Vagina (tissue), 2 donors: ENCODE data around the gene TMTC2.

ENCODE experiments used
- POLR2A ChIP-seq, 2 donors: fragments of 450-650 bp; IDR thresholded peaks; one replicate each; pipeline ENCODE4 v1.6.1; 2017; ENCODE audit warnings: antibody characterized with exemption in 2 of 2, mild to moderate bottlenecking in 2 of 2, moderate library complexity in 2 of 2
- POLR2AphosphoS5 ChIP-seq, 2 donors: sonication (generic); formaldehyde crosslinking; IDR thresholded peaks; one replicate each; pipeline ENCODE4 v1.9.0; 2017; ENCODE audit warnings: antibody characterized with exemption in 2 of 2, mild to moderate bottlenecking in 2 of 2, low read depth in 1 of 2; ENCODE audit not compliant: insufficient read depth in 1 of 2
- TF ChIP-seq, protein P1 (sequence below), 3 experiments: fragments of 450-650 bp in 2 of 3; fragments of 200-600 bp in 1 of 3; sonication (generic) in 1 of 3; IDR thresholded peaks; one replicate each; pipeline ENCODE4 v1.5.1; 2017 to 2019; ENCODE audit warnings: antibody characterized with exemption in 3 of 3, mild to moderate bottlenecking in 2 of 3, moderate library complexity in 2 of 3

DNA sequence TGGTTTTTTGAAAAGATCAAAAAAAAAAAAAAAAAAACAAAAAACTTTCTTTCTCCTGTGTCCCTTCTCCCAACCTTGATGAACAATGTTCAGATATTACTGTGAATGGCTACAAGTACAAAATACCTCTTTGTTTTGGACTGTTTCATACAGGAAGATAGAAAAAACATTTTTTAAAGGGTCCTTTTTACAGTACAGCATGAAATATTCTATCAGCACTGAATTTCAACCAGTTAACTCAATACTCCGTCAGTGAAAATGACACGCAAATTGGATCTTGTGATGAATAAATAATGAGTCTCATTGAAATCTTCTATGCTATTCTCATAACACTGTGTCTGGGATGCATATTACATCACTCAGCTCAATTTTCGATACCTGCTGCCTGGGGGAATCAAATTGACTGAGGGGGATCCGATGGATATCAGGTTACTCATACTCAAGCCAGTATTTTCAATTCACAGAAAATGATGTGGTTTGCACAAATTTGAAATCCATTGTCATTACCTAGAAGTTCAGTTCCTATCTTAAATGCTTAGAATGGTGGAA is 179.6 kb downstream of the TMTC2 start:
- TF ChIP-seq, protein P1, sequence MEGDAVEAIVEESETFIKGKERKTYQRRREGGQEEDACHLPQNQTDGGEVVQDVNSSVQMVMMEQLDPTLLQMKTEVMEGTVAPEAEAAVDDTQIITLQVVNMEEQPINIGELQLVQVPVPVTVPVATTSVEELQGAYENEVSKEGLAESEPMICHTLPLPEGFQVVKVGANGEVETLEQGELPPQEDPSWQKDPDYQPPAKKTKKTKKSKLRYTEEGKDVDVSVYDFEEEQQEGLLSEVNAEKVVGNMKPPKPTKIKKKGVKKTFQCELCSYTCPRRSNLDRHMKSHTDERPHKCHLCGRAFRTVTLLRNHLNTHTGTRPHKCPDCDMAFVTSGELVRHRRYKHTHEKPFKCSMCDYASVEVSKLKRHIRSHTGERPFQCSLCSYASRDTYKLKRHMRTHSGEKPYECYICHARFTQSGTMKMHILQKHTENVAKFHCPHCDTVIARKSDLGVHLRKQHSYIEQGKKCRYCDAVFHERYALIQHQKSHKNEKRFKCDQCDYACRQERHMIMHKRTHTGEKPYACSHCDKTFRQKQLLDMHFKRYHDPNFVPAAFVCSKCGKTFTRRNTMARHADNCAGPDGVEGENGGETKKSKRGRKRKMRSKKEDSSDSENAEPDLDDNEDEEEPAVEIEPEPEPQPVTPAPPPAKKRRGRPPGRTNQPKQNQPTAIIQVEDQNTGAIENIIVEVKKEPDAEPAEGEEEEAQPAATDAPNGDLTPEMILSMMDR (IDR thresholded peaks at IDR 0.05), result no peak
- TF ChIP-seq POLR2AphosphoS5 (IDR thresholded peaks at IDR 0.05; ENCODE audit: insufficient read depth in 1 of 2, low read depth in 1 of 2) (no peak), POLR2A (IDR thresholded peaks at IDR 0.05) (no peak)
